ENCODE data around the gene FAM124A.

Gene FAM124A

GRCh38 chr13:51303882-51304281 lies 81.7 kb downstream of the FAM124A start:
- Histone ChIP-seq H4K20me1 (ENCODE audit: insufficient read depth, low read length) (no peaks in the 10 kb centered on the region), H3K36me3 (replicated peaks; ENCODE audit: low read depth, low read length) (no peaks in the 10 kb centered on the region), H3K9me3 (ENCODE audit: insufficient read depth, low read length) (no peaks in the 10 kb centered on the region), H2AFZ (ENCODE audit: low read depth, low read length) (no peak overlapping the region), H3K9ac (ENCODE audit: low read length) (no peak overlapping the region), H3K27me3 (ENCODE audit: low read depth, low read length) (no peaks in the 10 kb centered on the region), H3K4me1 (ENCODE audit: low read length) (0 out of 2 replicates have a peak, but pooled peaks cover 4% of the 10 kb centered on the region), H3K79me2 (ENCODE audit: low read length) (no peaks in the 10 kb centered on the region), H3K4me2 (ENCODE audit: low read length) (no peak overlapping the region), H3K27ac (ENCODE audit: low read length) (no peak overlapping the region), H3K4me3 (ENCODE audit: low read length) (no peak overlapping the region)
- TF ChIP-seq CTCF (IDR thresholded peaks at IDR 0.05; ENCODE audit: low read depth, low read length) (no peak), EZH2phosphoT487 (IDR thresholded peaks at IDR 0.05; ENCODE audit: low read depth) (no peak)

- Histone ChIP-seq H3K4me3 (ENCODE audit: low read length) (no peak overlapping the region), H3K36me3 (replicated peaks; ENCODE audit: low read depth, low read length) (no peaks in the 10 kb centered on the region), H3K9ac (ENCODE audit: low read length) (no peak overlapping the region), H4K20me1 (ENCODE audit: insufficient read depth, low read length) (no peaks in the 10 kb centered on the region), H3K4me1 (ENCODE audit: low read length) (0 out of 2 replicates have a peak, but pooled peaks cover 4% of the 10 kb centered on the region), H3K79me2 (ENCODE audit: low read length) (no peaks in the 10 kb centered on the region), H3K27ac (ENCODE audit: low read length) (no peak overlapping the region), H3K27me3 (ENCODE audit: low read depth, low read length) (no peaks in the 10 kb centered on the region), H3K9me3 (ENCODE audit: insufficient read depth, low read length) (no peaks in the 10 kb centered on the region), H3K4me2 (ENCODE audit: low read length) (no peak overlapping the region), H2AFZ (ENCODE audit: low read depth, low read length) (no peak overlapping the region)
- TF ChIP-seq CTCF (IDR thresholded peaks at IDR 0.05; ENCODE audit: low read depth, low read length) (no peak), EZH2phosphoT487 (IDR thresholded peaks at IDR 0.05; ENCODE audit: low read depth) (no peak)
Measured at GRCh38 chr13:51305271-51305967, 83.2 kb downstream of the FAM124A start.

GRCh38 chr13:51308781-51309180 lies 86.6 kb downstream of the FAM124A start:
- no peak overlapping the region for H3K27ac ChIP-seq (ENCODE audit: low read length)
- TF ChIP-seq CTCF (IDR thresholded peaks at IDR 0.05; ENCODE audit: low read depth, low read length): no peak
- no peak for TF ChIP-seq EZH2phosphoT487 (IDR thresholded peaks at IDR 0.05; ENCODE audit: low read depth)

GRCh38 chr13:51311231-51311630 lies 89.0 kb downstream of the FAM124A start:
- no peaks in the 10 kb centered on the region for H3K9me3 ChIP-seq (ENCODE audit: insufficient read depth, low read length)
- H4K20me1 ChIP-seq (ENCODE audit: insufficient read depth, low read length): no peaks in the 10 kb centered on the region
- TF ChIP-seq CTCF (IDR thresholded peaks at IDR 0.05; ENCODE audit: low read depth, low read length): no peak
- TF ChIP-seq EZH2phosphoT487 (IDR thresholded peaks at IDR 0.05; ENCODE audit: low read depth): no peak
- H3K9ac ChIP-seq (ENCODE audit: low read length): no peak overlapping the region
- no peak overlapping the region for H3K27ac ChIP-seq (ENCODE audit: low read length)
- H2AFZ ChIP-seq (ENCODE audit: low read depth, low read length): no peak overlapping the region
- no peak overlapping the region for H3K4me2 ChIP-seq (ENCODE audit: low read length)
- peaks cover 3% of the 10 kb centered on the region; the same call in 1 of the 2 replicates for H3K27me3 ChIP-seq (ENCODE audit: low read depth, low read length)
- no peaks in the 10 kb centered on the region for H3K36me3 ChIP-seq (replicated peaks; ENCODE audit: low read depth, low read length)
- 0 out of 2 replicates have a peak, but pooled peaks cover 4% of the 10 kb centered on the region for H3K4me1 ChIP-seq (ENCODE audit: low read length)
- H3K4me3 ChIP-seq (ENCODE audit: low read length): no peak overlapping the region
- no peaks in the 10 kb centered on the region for H3K79me2 ChIP-seq (ENCODE audit: low read length)

More at GRCh38 chr13:51308781-51309180, 86.6 kb downstream of the FAM124A start:
- peaks cover 3% of the 10 kb centered on the region; the same call in 1 of the 2 replicates for H3K27me3 ChIP-seq (ENCODE audit: low read depth, low read length)
- no peaks in the 10 kb centered on the region for H3K79me2 ChIP-seq (ENCODE audit: low read length)
- no peaks in the 10 kb centered on the region for H4K20me1 ChIP-seq (ENCODE audit: insufficient read depth, low read length)
- H3K4me1 ChIP-seq (ENCODE audit: low read length): 0 out of 2 replicates have a peak, but pooled peaks cover 4% of the 10 kb centered on the region
- H2AFZ ChIP-seq (ENCODE audit: low read depth, low read length): no peak overlapping the region
- H3K4me2 ChIP-seq (ENCODE audit: low read length): no peak overlapping the region
- no peaks in the 10 kb centered on the region for H3K9me3 ChIP-seq (ENCODE audit: insufficient read depth, low read length)
- H3K9ac ChIP-seq (ENCODE audit: low read length): no peak overlapping the region
- no peak overlapping the region for H3K4me3 ChIP-seq (ENCODE audit: low read length)
- H3K36me3 ChIP-seq (replicated peaks; ENCODE audit: low read depth, low read length): no peaks in the 10 kb centered on the region

Data from OCI-LY3 (cell line).